NCI-H1694 (cell line): ENCODE data around the gene AKAP13.
"Not testable (repeated sequence)": the region's sequence is repeated elsewhere in the genome, so short reads cannot be mapped to it uniquely, and the experiment has no call there.

Source experiments
- DNase-seq: peaks from one replicate; lab custom pipeline; 2025; lab: John Stamatoyannopoulos, UW

AKAP13 gene

DNA sequence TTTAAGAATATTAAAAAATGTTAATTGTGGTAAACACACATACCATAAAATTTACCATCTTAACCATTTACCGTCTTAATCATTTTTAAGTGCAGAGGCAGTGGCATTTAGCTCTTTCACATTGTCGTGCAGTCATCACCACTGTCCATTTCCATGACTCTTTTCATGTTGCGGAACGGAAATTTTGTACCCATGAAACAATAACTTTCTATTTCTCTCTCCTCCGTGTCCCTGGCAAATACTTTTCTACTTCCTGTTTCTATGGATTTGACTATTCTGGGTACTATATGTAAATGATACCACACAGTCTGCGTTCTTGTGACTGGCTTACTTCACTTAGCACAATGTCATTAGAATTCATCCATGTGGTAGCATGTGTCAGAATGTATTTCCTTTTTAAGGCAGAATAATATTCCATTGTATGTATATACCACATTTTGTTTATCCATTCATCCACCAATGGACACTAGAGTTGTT, 27.9 kb downstream of the AKAP13 start:
- no peak for DNase-seq

- no peak for DNase-seq
These were observed 31.7 kb downstream of the AKAP13 start for GRCh38 chr15:85412066-85412465.

GRCh38 chr15:85412956-85413854, 32.8 kb downstream of the AKAP13 start:
- no peak for DNase-seq

DNA sequence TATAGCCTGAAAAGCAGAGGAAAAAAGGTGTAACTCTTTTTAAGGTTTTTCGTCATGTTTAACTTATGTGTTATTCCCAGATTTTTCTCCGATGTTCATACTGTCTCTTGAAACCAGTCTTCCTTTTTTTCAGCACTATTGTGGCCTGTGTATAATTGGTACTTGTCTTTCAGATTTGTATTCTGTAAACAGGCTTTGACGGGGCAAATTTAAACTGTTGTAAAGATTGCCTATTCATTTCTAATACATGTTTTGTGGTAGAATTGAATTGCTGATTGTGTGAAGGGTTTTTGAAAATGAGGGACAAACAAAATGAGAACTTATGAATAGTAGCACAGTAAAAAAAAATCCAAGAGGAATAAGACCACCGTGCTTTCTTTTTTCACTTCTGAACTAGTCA, 33.6 kb downstream of the AKAP13 start:
- no peak for DNase-seq

DNA sequence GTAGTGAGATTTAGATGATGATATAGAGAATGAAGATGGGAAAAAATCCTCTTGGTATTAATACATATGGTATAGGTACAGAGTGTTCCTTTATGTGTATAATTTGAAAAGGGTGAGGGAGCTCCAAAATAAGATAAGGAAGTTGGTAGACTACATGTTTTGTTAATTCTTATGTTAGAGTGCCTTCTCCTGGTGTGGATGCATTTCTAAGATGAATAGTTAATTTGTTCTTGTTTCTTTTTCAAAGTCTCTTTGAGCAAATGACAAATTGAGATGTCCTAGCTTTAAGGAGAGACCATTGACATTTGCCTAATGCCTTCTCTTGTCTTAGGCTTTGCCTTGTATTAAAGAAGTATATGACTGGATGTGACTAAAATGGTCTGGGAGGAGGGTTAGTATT, 34.1 kb downstream of the AKAP13 start:
- DNase-seq = no peak

- DNase-seq = no peak
These were observed 34.6 kb downstream of the AKAP13 start for GRCh38 chr15:85414991-85415390.

DNA sequence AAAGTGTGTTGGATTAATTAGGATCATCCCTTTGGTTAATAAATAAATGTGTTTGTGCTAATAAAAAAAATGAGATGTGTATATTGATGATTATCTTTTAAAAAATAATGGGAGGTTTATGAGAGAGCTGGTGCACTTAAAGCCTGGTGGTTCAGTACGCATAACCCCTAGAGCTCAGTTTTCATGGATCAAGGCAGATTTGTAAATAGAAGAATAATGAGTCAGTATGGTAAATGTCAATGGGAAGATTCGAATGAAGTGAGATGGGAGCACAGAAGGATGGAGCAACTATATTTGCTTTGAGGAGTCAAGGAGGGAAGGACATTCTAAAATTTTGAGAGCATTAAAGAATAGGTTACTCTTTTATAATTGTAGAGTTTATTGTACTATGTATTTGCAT, 35.4 kb downstream of the AKAP13 start:
- no peak for DNase-seq

- DNase-seq = no peak
These were observed 36.9 kb downstream of the AKAP13 start for GRCh38 chr15:85417276-85417675.

- DNase-seq = no peak
These were observed 38.8 kb downstream of the AKAP13 start for GRCh38 chr15:85419161-85419560.

- DNase-seq = no peak
These were observed 40.9 kb downstream of the AKAP13 start for GRCh38 chr15:85421116-85421925.

- no peak for DNase-seq
These were observed 42.2 kb downstream of the AKAP13 start for GRCh38 chr15:85422607-85423006.

GRCh38 chr15:85423256-85423655, 42.9 kb downstream of the AKAP13 start:
- no peak for DNase-seq

DNA sequence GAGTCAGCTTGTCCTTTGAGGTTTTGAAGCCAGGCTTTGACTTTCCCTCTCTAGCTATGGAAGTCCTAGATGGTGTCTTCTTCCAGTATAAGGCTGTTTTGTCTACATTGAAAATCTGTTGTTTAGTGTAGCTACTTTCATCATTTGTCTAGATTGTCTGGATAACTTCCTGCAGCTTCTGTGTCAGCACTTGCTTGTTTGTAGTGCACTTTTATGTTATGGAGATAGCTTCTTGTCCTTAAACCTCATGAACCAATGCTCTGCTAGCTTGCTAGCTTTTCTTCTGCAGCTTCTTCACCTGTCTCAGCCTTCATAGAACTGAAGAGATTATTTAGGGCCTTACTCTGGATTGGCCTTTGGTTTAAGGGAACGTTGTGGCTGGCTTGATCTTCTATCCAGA, 43.8 kb downstream of the AKAP13 start:
- no peak for DNase-seq

GRCh38 chr15:85426481-85426880, 46.1 kb downstream of the AKAP13 start:
- no peak for DNase-seq

GRCh38 chr15:85427286-85428028, 47.1 kb downstream of the AKAP13 start:
- DNase-seq = no peak

- no peak for DNase-seq
These were observed 49.1 kb downstream of the AKAP13 start for GRCh38 chr15:85429522-85429921.

DNA sequence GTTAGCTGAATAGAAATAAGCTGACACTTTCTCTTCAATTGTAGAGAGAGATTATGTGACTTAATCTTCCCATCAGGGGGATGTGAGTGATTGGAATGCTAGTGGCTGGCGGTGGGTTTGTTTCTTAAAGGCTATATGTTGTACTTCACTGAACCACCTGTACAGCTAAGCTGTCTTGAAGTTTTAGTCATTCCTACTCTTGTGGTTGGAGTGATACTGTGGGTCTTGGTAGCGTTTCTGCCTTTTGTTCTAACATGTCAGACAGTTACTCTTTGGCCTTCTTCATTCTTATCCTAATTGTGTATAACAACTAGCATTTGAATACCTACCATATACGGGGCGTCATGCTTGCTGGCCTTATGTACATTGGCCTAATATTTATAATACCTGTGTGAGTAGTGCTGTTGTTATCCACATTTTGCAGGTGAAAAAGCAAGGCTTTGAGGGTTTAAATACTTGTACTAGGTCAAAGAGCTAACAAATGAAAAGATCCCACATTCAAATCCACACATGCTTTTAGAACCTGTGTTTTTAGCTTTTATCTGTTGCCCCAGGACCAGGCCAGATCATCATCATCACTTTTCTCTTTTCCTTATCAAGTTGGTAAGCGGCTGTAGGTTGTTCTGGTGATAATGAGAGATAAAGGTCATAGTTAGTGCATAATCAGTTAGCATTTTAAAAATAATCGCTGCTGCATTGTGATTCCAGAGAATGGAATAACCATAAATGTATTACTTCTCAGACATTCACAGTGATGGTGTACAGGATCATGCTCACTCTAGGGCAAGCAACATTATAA, 50.2 kb downstream of the AKAP13 start:
- no peak for DNase-seq

DNA sequence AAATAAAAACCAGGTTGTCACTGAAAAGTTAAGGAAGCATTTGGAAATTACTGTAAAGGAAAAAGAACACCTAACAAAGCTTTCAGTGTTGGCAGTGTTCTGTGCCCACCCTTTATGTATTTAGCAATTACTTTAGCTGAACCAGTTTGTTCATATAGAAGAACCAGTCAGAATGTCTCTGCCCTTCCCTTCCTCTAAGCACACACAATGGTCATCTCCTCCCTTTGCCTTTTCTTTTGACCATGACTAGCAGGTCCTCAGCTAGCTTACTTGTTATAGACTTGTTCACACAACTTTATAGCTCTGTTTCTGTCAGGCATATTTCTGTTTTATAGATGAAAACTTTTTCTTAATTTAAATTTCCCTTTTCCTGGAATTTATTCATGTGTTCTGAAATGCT, 59.6 kb downstream of the AKAP13 start:
- no peak for DNase-seq

- DNase-seq = no peak
These were observed 60.0 kb downstream of the AKAP13 start for GRCh38 chr15:85440451-85440850.

DNA sequence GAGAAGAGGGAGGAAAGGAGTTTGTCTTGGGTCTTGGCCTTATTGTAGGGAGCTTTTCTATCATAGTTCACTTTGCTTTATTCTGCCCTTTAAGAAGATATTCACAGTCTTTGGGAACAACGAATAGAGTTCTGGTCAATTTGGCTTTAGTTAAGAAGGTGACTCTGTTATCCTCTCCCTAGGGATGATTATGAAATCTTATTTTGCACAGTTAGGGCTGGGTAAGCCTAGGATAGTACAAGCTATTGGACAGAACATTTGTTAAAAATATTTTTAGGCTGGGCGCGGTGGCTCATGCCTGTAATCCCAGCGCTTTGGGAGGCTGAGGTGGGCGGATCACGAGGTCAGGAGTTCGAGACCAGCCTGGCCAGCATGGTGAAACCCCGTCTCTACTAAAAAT, 61.5 kb downstream of the AKAP13 start:
- not testable (repeated sequence) for DNase-seq

DNA sequence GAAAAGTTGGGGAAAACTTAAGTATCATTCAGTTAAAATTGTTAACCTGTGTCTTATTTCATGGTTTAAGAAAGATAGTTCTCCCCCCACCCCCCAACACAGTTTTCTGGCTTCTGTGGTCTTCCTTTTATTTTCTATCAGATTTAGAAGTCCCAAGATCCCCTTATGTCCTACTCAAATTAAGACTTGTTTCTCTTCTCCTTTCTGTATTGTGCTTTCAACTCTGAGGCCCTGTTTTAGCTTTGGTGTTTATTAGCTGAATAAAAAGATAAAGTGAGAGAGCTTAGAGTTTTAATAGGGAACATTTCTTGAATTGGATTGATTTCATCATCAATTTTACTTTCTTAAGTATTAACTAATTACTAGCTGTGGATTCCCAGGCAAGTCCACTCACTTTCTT, 62.6 kb downstream of the AKAP13 start:
- no peak for DNase-seq
